H9 (cell line): ENCODE results near the gene DOCK2. TPM values are rescaled to one million over a fixed set of nuclear protein-coding genes. Genes with fewer than 3 reads are reported as not detected.

Experiments used
- DNase-seq: peaks from one replicate; pipeline ENCODE4 v3.0.0-alpha.2; 2017
- H2AFZ ChIP-seq: one replicate; pipeline ENCODE4 v1.6.1; 2013; ENCODE audit warnings: mild to moderate bottlenecking, low read length, control low read depth, moderate library complexity
- H2AK5ac ChIP-seq: 2 replicates; pipeline ENCODE4 v1.6.1; 2013; ENCODE audit warnings: low read length, control low read depth, mixed read lengths; ENCODE audit not compliant: insufficient read length
- H2BK120ac ChIP-seq: one replicate; pipeline ENCODE4 v1.6.1; 2013; ENCODE audit warnings: low read depth, mild to moderate bottlenecking, low read length, control low read depth, inconsistent platforms; ENCODE audit not compliant: poor library complexity, severe bottlenecking
- H2BK12ac ChIP-seq: 2 replicates; pipeline ENCODE4 v1.6.1; 2013; ENCODE audit warnings: low read length, control low read depth, mixed read lengths, low read depth; ENCODE audit not compliant: insufficient read length
- H2BK15ac ChIP-seq: 2 replicates; pipeline ENCODE4 v1.6.1; 2013; ENCODE audit warnings: low read depth, low read length, control low read depth
- H2BK20ac ChIP-seq: one replicate; pipeline ENCODE4 v1.6.1; 2013; ENCODE audit warnings: low read depth, mild to moderate bottlenecking, low read length, control low read depth, inconsistent platforms; ENCODE audit not compliant: poor library complexity, severe bottlenecking
- H2BK5ac ChIP-seq: 2 replicates; pipeline ENCODE4 v1.6.1; 2013; ENCODE audit warnings: low read length, control low read depth, mixed read lengths; ENCODE audit not compliant: insufficient read length
- H3K14ac ChIP-seq: 2 replicates; pipeline ENCODE4 v1.6.1; 2013; ENCODE audit warnings: low read length, control low read depth; ENCODE audit not compliant: insufficient read depth
- H3K18ac ChIP-seq: 2 replicates; pipeline ENCODE4 v1.6.1; 2013; ENCODE audit warnings: low read depth, mild to moderate bottlenecking, mixed read lengths, low read length, control low read depth; ENCODE audit not compliant: insufficient read length
- H3K23ac ChIP-seq: 2 replicates; pipeline ENCODE4 v1.6.1; 2013; ENCODE audit warnings: low read length, control low read depth, mixed read lengths, low read depth; ENCODE audit not compliant: insufficient read length
- H3K23me2 ChIP-seq: 2 replicates; pipeline ENCODE4 v1.6.1; 2013; ENCODE audit warnings: low read depth, mild to moderate bottlenecking, mixed read lengths, low read length, control low read depth; ENCODE audit not compliant: insufficient read length, poor library complexity, severe bottlenecking
- H3K27ac ChIP-seq: 2 replicates; pipeline ENCODE4 v1.5.1; 2013; ENCODE audit warnings: low read length, control low read depth, mixed read lengths, low read depth; ENCODE audit not compliant: insufficient read length
- H3K27me3 ChIP-seq: 2 replicates; pipeline ENCODE4 v1.6.1; 2013; ENCODE audit warnings: low read length, control low read depth, inconsistent platforms; ENCODE audit not compliant: insufficient read depth
- H3K4ac ChIP-seq: 2 replicates; pipeline ENCODE4 v1.6.1; 2013; ENCODE audit warnings: low read depth, mild to moderate bottlenecking, control low read depth, inconsistent platforms, low read length, moderate library complexity
- H3K4me1 ChIP-seq: 2 replicates; pipeline ENCODE4 v1.6.1; 2013; ENCODE audit warnings: low read length, control low read depth, inconsistent platforms; ENCODE audit not compliant: insufficient read depth
- H3K4me2 ChIP-seq: 2 replicates; pipeline ENCODE4 v1.6.1; 2013; ENCODE audit warnings: low read length, control low read depth, mixed read lengths; ENCODE audit not compliant: insufficient read length, insufficient read depth
- H3K56ac ChIP-seq: 2 replicates; pipeline ENCODE4 v1.6.1; 2013; ENCODE audit warnings: low read depth, mild to moderate bottlenecking, mixed read lengths, low read length, control low read depth; ENCODE audit not compliant: insufficient read length
- H3K79me1 ChIP-seq: 2 replicates; pipeline ENCODE4 v1.6.1; 2013; ENCODE audit warnings: low read depth, mild to moderate bottlenecking, moderate library complexity, low read length, control low read depth, inconsistent platforms; ENCODE audit not compliant: insufficient read depth, poor library complexity, severe bottlenecking
- H3K79me2 ChIP-seq: 2 replicates; pipeline ENCODE4 v1.6.1; 2013; ENCODE audit warnings: low read length, control low read depth, inconsistent platforms; ENCODE audit not compliant: insufficient read depth
- H3K9ac ChIP-seq: 2 replicates; pipeline ENCODE4 v1.6.1; 2013; ENCODE audit warnings: low read length, control low read depth, mixed read lengths; ENCODE audit not compliant: insufficient read length; ENCODE audit errors: extremely low read depth
- H3K9me3 ChIP-seq: one replicate; pipeline ENCODE4 v1.6.1; 2013; ENCODE audit warnings: low read depth, low read length, inconsistent platforms; ENCODE audit not compliant: control insufficient read depth
- H3T11ph ChIP-seq: one replicate; pipeline ENCODE4 v1.6.1; 2013; ENCODE audit warnings: mild to moderate bottlenecking, low read length, control low read depth, inconsistent platforms
- H4K20me1 ChIP-seq: one replicate; pipeline ENCODE4 v1.6.1; 2013; ENCODE audit not compliant: control insufficient read depth, insufficient read length, insufficient read depth
- H4K5ac ChIP-seq: 2 replicates; pipeline ENCODE4 v1.6.1; 2013; ENCODE audit warnings: low read depth, mild to moderate bottlenecking, mixed read lengths, low read length, control low read depth; ENCODE audit not compliant: insufficient read length
- H4K8ac ChIP-seq: replicated peaks from 2 replicates; pipeline ENCODE4 v1.6.1; 2013; ENCODE audit warnings: low read length, control low read depth, mixed read lengths, low read depth; ENCODE audit not compliant: insufficient read length
- H4K91ac ChIP-seq: 2 replicates; pipeline ENCODE4 v1.6.1; 2013; ENCODE audit warnings: low read depth, mild to moderate bottlenecking, moderate library complexity, mixed read lengths, low read length, control low read depth; ENCODE audit not compliant: insufficient read length
- H3K27ac Mint-ChIP-seq, 3 experiments: 2 replicates in 2 of 3; 3 replicates in 1 of 3; pipeline ENCODE4 v1.8.0; 2020 to 2021; ENCODE audit warnings: mixed read lengths in 3 of 3, mild to moderate bottlenecking in 1 of 3, moderate library complexity in 1 of 3
- H3K27me3 Mint-ChIP-seq: 2 replicates; pipeline ENCODE4 v1.8.0; 2021; ENCODE audit warnings: low read depth, mild to moderate bottlenecking, moderate library complexity, mixed read lengths
- H3K36me3 Mint-ChIP-seq, 3 experiments: 2 replicates in 2 of 3; 3 replicates in 1 of 3; pipeline ENCODE4 v1.8.0; 2020 to 2021; ENCODE audit warnings: low read depth in 3 of 3, mixed read lengths in 3 of 3; ENCODE audit not compliant: insufficient read depth in 1 of 3
- H3K4me1 Mint-ChIP-seq, 2 experiments: 2 replicates each; pipeline ENCODE4 v1.8.0; 2020; ENCODE audit warnings: mixed read lengths in 2 of 2
- H3K4me3 Mint-ChIP-seq, 2 experiments: 2 replicates in 1 of 2; 3 replicates in 1 of 2; pipeline ENCODE4 v1.8.0; 2020 to 2021; ENCODE audit warnings: mild to moderate bottlenecking in 2 of 2, mixed read lengths in 2 of 2, moderate library complexity in 1 of 2
- H3K9me3 Mint-ChIP-seq, 2 experiments: 2 replicates in 1 of 2; 3 replicates in 1 of 2; pipeline ENCODE4 v1.8.0; 2020; ENCODE audit warnings: mild to moderate bottlenecking in 2 of 2, mixed read lengths in 2 of 2, moderate library complexity in 1 of 2
- WGBS: extraction: QIAGEN DNeasy Blood & Tissue Kit; methylation state at CpG from one replicate; pipeline ENCODE4 v1.1.7; 2013; ENCODE audit warnings: missing lambda C conversion rate, low lambda C conversion rate, mixed read lengths; ENCODE audit not compliant: insufficient read length; ENCODE audit errors: extremely low coverage; 5-methylcytosine and 5-hydroxymethylcytosine counted together
- total RNA-seq: library from RNA; stranded (reverse); gene quantifications from 2 replicates; pipeline ENCODE4 v1.2.1, GENCODE V29; 2021
- TF ChIP-seq, protein P1 (sequence below): fragments of 200-600 bp; sonication (generic); conservative IDR thresholded peaks from 3 replicates; pipeline ENCODE4 v1.8.0; 2021; ENCODE audit warnings: antibody characterized with exemption, mild to moderate bottlenecking

Gene DOCK2
- total RNA-seq, 1 experiment from 2014 or later = 7.8 TPM

DNA sequence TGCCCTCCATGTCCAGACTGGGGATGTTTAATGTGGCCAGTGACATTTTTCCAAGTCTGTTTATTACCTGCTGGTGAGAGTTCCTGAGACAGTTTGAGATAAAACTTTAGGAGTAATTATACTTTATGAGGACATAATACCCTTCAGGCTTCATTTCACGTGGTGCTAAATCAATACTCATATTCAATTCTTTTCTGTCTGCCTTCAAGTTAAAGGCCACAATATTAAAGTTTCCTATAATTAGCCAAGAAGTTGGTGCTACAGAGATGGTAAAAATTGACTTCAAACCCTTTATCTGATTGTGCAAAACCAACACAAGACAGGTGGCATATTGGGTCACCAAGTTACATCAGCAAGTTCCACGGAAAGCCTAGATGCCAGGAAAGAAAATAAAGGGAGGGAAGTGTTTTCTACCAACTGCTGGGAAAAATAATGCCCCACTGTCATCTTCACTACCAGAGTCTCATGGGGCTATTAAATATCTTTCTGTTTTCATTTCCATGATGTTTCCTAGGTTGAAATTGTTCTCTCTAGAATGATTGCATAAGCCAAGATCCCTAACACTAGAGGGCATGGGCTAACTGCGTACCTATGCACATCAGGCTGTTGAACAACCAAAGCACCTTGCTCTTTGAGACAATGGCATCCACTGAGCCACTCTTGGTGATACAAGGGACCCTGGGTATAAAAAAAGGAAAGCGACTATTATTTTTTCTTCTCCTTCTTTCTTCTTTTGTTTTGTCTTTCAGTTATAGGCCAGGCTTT, 274.6 kb downstream of the DOCK2 start:
- no peak overlapping the region for H3K56ac ChIP-seq
- no peak overlapping the region for H3K9ac ChIP-seq
- H3K18ac ChIP-seq = no peak overlapping the region
- no peak overlapping the region for H3K4me2 ChIP-seq
- no peak overlapping the region for H2BK5ac ChIP-seq
- WGBS = no CpG with 5 or more reads among the region's 4 CpGs
- H3K23ac ChIP-seq = no peak overlapping the region
- no peaks in the 10 kb centered on the region for H4K20me1 ChIP-seq
- DNase-seq = no peak
- H2BK12ac ChIP-seq = no peak overlapping the region
- H4K5ac ChIP-seq = no peak overlapping the region
- no peak overlapping the region for H2AFZ ChIP-seq
- H3K4me1 ChIP-seq = no peaks in the 10 kb centered on the region
- H4K8ac ChIP-seq = no peak overlapping the region
- no peak overlapping the region for H3K14ac ChIP-seq
- H3K79me2 ChIP-seq = no peaks in the 10 kb centered on the region
- H3K27ac ChIP-seq = no peak overlapping the region
- H3K4me3 Mint-ChIP-seq = no peak overlapping the region
- no peak overlapping the region for H2BK20ac ChIP-seq
- H3K79me1 ChIP-seq = no peaks in the 10 kb centered on the region
- H2BK120ac ChIP-seq = peak overlapping the region; percentile 4
- no peak overlapping the region for H3T11ph ChIP-seq
- peaks cover 7 to 9% of the 10 kb centered on the region in 2 experiments for H3K4me1 Mint-ChIP-seq
- no peak overlapping the region for H2AK5ac ChIP-seq
- H3K4ac ChIP-seq = no peak overlapping the region
- no peaks in the 10 kb centered on the region for H3K9me3 Mint-ChIP-seq
- no peaks in the 10 kb centered on the region for H3K36me3 Mint-ChIP-seq
- H3K9me3 ChIP-seq = no peaks in the 10 kb centered on the region
- H3K27me3 ChIP-seq = no peaks in the 10 kb centered on the region
- no peaks in the 10 kb centered on the region for H3K23me2 ChIP-seq
- no peak overlapping the region for H2BK15ac ChIP-seq
- TF ChIP-seq, protein P1, sequence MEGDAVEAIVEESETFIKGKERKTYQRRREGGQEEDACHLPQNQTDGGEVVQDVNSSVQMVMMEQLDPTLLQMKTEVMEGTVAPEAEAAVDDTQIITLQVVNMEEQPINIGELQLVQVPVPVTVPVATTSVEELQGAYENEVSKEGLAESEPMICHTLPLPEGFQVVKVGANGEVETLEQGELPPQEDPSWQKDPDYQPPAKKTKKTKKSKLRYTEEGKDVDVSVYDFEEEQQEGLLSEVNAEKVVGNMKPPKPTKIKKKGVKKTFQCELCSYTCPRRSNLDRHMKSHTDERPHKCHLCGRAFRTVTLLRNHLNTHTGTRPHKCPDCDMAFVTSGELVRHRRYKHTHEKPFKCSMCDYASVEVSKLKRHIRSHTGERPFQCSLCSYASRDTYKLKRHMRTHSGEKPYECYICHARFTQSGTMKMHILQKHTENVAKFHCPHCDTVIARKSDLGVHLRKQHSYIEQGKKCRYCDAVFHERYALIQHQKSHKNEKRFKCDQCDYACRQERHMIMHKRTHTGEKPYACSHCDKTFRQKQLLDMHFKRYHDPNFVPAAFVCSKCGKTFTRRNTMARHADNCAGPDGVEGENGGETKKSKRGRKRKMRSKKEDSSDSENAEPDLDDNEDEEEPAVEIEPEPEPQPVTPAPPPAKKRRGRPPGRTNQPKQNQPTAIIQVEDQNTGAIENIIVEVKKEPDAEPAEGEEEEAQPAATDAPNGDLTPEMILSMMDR = peak; percentile 32; the same call in 2 of the 3 replicates
- H3K27me3 Mint-ChIP-seq = no peaks in the 10 kb centered on the region
- H4K91ac ChIP-seq = no peak overlapping the region
- no peak overlapping the region for H3K27ac Mint-ChIP-seq
